ENCODE measurements around the gene UNG. TPM values are rescaled to one million over a fixed set of nuclear protein-coding genes. Genes with fewer than 3 reads are reported as not detected.
A peak's percentile ranks its signal among the peaks of the same experiment; 100 is the strongest.

UNG gene
- polyA plus RNA-seq, 1 donor from 2014 or later: 24.6 TPM

- H3K4me3 Mint-ChIP-seq: peak overlapping the region in 1 of 4 donors; percentile 12
- no peaks in the 10 kb centered on the region for H3K27me3 Mint-ChIP-seq
- H3K4me1 Mint-ChIP-seq: peaks cover 13 to 20% (median 14%) of the 10 kb centered on the region in 3 donors
- no peaks in the 10 kb centered on the region for H3K9me3 Mint-ChIP-seq
- H3K27ac Mint-ChIP-seq: peak overlapping the region in 1 of 3 donors; percentile 54
- H3K36me3 Mint-ChIP-seq: no peaks in the 10 kb centered on the region
Observed at GRCh38 chr12:109100741-109101140, 3.3 kb downstream of the UNG start.

- Mint-ChIP-seq H3K36me3 (no peaks in the 10 kb centered on the region), H3K27ac (no peak overlapping the region), H3K4me3 (no peak overlapping the region), H3K27me3 (no peaks in the 10 kb centered on the region), H3K4me1 (peaks cover 12 to 20% (median 14%) of the 10 kb centered on the region in 3 donors), H3K9me3 (no peaks in the 10 kb centered on the region)
Observed at GRCh38 chr12:109102491-109102890, 5.1 kb downstream of the UNG start.

GRCh38 chr12:109105176-109105575 is 7.8 kb downstream of the UNG start:
- H3K4me3 Mint-ChIP-seq: no peak overlapping the region
- H3K4me1 Mint-ChIP-seq: peaks cover 1 to 5% (median 3%) of the 10 kb centered on the region in 3 donors
- H3K36me3 Mint-ChIP-seq: peaks cover 1% of the 10 kb centered on the region
- no peak overlapping the region for H3K27ac Mint-ChIP-seq
- H3K9me3 Mint-ChIP-seq: no peaks in the 10 kb centered on the region
- H3K27me3 Mint-ChIP-seq: no peaks in the 10 kb centered on the region

GRCh38 chr12:109109746-109110350 is 12.5 kb downstream of the UNG start:
- no peak overlapping the region for H3K4me3 Mint-ChIP-seq
- H3K9me3 Mint-ChIP-seq: no peaks in the 10 kb centered on the region
- no peaks in the 10 kb centered on the region for H3K27me3 Mint-ChIP-seq
- H3K27ac Mint-ChIP-seq: no peak overlapping the region
- H3K36me3 Mint-ChIP-seq: peaks cover 1% of the 10 kb centered on the region
- H3K4me1 Mint-ChIP-seq: peaks cover 0 to 2% (median 2%) of the 10 kb centered on the region in 3 donors

- no peaks in the 10 kb centered on the region for H3K9me3 Mint-ChIP-seq
- peak overlapping the region; percentile 60 to 89 (median 78) for H3K4me3 Mint-ChIP-seq
- no peaks in the 10 kb centered on the region for H3K27me3 Mint-ChIP-seq
- H3K36me3 Mint-ChIP-seq: peaks cover 1% of the 10 kb centered on the region
- peak overlapping the region in 1 of 3 donors; percentile 39 for H3K27ac Mint-ChIP-seq
- peaks cover 0 to 5% (median 2%) of the 10 kb centered on the region in 3 donors for H3K4me1 Mint-ChIP-seq
Observed at GRCh38 chr12:109110988-109111495, 13.6 kb downstream of the UNG start.

- H3K36me3 Mint-ChIP-seq: no peaks in the 10 kb centered on the region
- H3K4me3 Mint-ChIP-seq: no peak overlapping the region
- H3K4me1 Mint-ChIP-seq: peaks cover 0 to 5% (median 2%) of the 10 kb centered on the region in 3 donors
- no peaks in the 10 kb centered on the region for H3K27me3 Mint-ChIP-seq
- no peak overlapping the region for H3K27ac Mint-ChIP-seq
- no peaks in the 10 kb centered on the region for H3K9me3 Mint-ChIP-seq
Observed at GRCh38 chr12:109112720-109113465, 15.5 kb downstream of the UNG start.

GRCh38 chr12:109113661-109114321 is 16.4 kb downstream of the UNG start:
- Mint-ChIP-seq H3K4me1 (peaks cover 0 to 5% (median 2%) of the 10 kb centered on the region in 3 donors), H3K9me3 (no peaks in the 10 kb centered on the region), H3K27me3 (no peaks in the 10 kb centered on the region), H3K36me3 (no peaks in the 10 kb centered on the region), H3K27ac (no peak overlapping the region), H3K4me3 (no peak overlapping the region)

- Mint-ChIP-seq H3K27me3 (no peaks in the 10 kb centered on the region), H3K4me3 (no peak overlapping the region), H3K36me3 (no peaks in the 10 kb centered on the region), H3K9me3 (no peaks in the 10 kb centered on the region), H3K27ac (no peak overlapping the region), H3K4me1 (peaks cover 0 to 5% (median 2%) of the 10 kb centered on the region in 3 donors)
Observed at GRCh38 chr12:109114644-109115043, 17.2 kb downstream of the UNG start.

- Mint-ChIP-seq H3K4me3 (no peak overlapping the region), H3K9me3 (no peaks in the 10 kb centered on the region), H3K36me3 (peaks cover under 1% of the 10 kb centered on the region), H3K27me3 (no peaks in the 10 kb centered on the region), H3K4me1 (peaks cover 0 to 5% (median 2%) of the 10 kb centered on the region in 3 donors), H3K27ac (no peak overlapping the region)
Observed at GRCh38 chr12:109115404-109115757, 18.0 kb downstream of the UNG start.

- peaks cover 0 to 4% (median 2%) of the 10 kb centered on the region in 3 donors for H3K4me1 Mint-ChIP-seq
- H3K27ac Mint-ChIP-seq: no peak within 1 kb of the TSS
- H3K4me3 Mint-ChIP-seq: peak within 1 kb of the TSS in 1 of 4 donors; percentile 61
Observed at GRCh38 chr12:109115758-109116610, 18.6 kb downstream of the UNG start, which contains the start of gene ACACB. TSS of gene ACACB (plus strand) at chr12:109116587. CDS start at chr12:109139406, 22,819 bp downstream.

GRCh38 chr12:109116611-109116949 is 19.2 kb downstream of the UNG start:
- no peak overlapping the region for H3K4me3 Mint-ChIP-seq
- peaks cover 6% of the 10 kb centered on the region for H3K36me3 Mint-ChIP-seq
- H3K27me3 Mint-ChIP-seq: peaks cover under 1% of the 10 kb centered on the region
- H3K9me3 Mint-ChIP-seq: no peaks in the 10 kb centered on the region
- no peak overlapping the region for H3K27ac Mint-ChIP-seq
- peaks cover 0 to 4% (median 2%) of the 10 kb centered on the region in 3 donors for H3K4me1 Mint-ChIP-seq

More at GRCh38 chr12:109115758-109116610, 18.6 kb downstream of the UNG start, which contains the start of gene ACACB:
- H3K9me3 Mint-ChIP-seq: no peaks in the 10 kb centered on the region
- H3K27me3 Mint-ChIP-seq: no peaks in the 10 kb centered on the region
- peaks cover 3% of the 10 kb centered on the region for H3K36me3 Mint-ChIP-seq

GRCh38 chr12:109120095-109120494 is 22.7 kb downstream of the UNG start:
- Mint-ChIP-seq H3K4me3 (no peak overlapping the region), H3K27ac (no peak overlapping the region), H3K9me3 (no peaks in the 10 kb centered on the region), H3K4me1 (peaks cover 0 to under 1% (median 0%) of the 10 kb centered on the region in 3 donors), H3K36me3 (peaks cover 6% of the 10 kb centered on the region), H3K27me3 (peaks cover 2% of the 10 kb centered on the region)

- peaks cover 6% of the 10 kb centered on the region for H3K36me3 Mint-ChIP-seq
- no peaks in the 10 kb centered on the region for H3K4me1 Mint-ChIP-seq
- no peak overlapping the region for H3K4me3 Mint-ChIP-seq
- no peak overlapping the region for H3K27ac Mint-ChIP-seq
- H3K9me3 Mint-ChIP-seq: no peaks in the 10 kb centered on the region
- H3K27me3 Mint-ChIP-seq: peaks cover 2% of the 10 kb centered on the region
Observed at GRCh38 chr12:109120557-109120956, 23.2 kb downstream of the UNG start.

GRCh38 chr12:109121346-109121880 is 24.0 kb downstream of the UNG start:
- Mint-ChIP-seq H3K36me3 (peaks cover 6% of the 10 kb centered on the region), H3K4me3 (no peak overlapping the region), H3K27ac (no peak overlapping the region), H3K4me1 (no peaks in the 10 kb centered on the region), H3K9me3 (no peaks in the 10 kb centered on the region), H3K27me3 (peaks cover 2% of the 10 kb centered on the region)
